HepG2 (cell line): ENCODE measurements around the gene BPIFB2. TPM values are rescaled to one million over a fixed set of nuclear protein-coding genes. Genes with fewer than 3 reads are reported as not detected.
A peak's percentile ranks its signal among the peaks of the same experiment; 100 is the strongest.

ENCODE experiments used
- CBX5 ChIP-seq: sonication (generic); formaldehyde crosslinking; IDR thresholded peaks from 2 replicates; pipeline ENCODE4 v1.4.0; 2020; ENCODE audit warnings: missing genetic modification reagents, borderline replicate concordance
- KDM2A ChIP-seq: sonication (generic); formaldehyde crosslinking; IDR thresholded peaks from 2 replicates; pipeline ENCODE4 v1.4.0; 2020; ENCODE audit warnings: low read depth, missing genetic modification reagents, borderline replicate concordance
- NR2C2 ChIP-seq: sonication (generic); formaldehyde crosslinking; IDR thresholded peaks from 2 replicates; pipeline ENCODE4 v1.4.0; 2020; ENCODE audit warnings: missing genetic modification reagents, mild to moderate bottlenecking, moderate library complexity, borderline replicate concordance
- ONECUT2 ChIP-seq: sonication (generic); formaldehyde crosslinking; IDR thresholded peaks from 2 replicates; pipeline ENCODE4 v1.4.0; 2020; ENCODE audit warnings: missing genetic modification reagents
- RBFOX2 ChIP-seq: fragments of 200-400 bp; formaldehyde crosslinking; IDR thresholded peaks from 2 replicates; pipeline ENCODE4 v1.6.1; 2017; ENCODE audit warnings: low read depth, mild to moderate bottlenecking, low read length
- RFX3 ChIP-seq: IDR thresholded peaks from 2 replicates; pipeline ENCODE4 v1.6.1; 2016; ENCODE audit warnings: missing biosample characterization, missing genetic modification reagents
- TGIF2 ChIP-seq: IDR thresholded peaks from 2 replicates; pipeline ENCODE4 v1.6.1; 2016; ENCODE audit warnings: control low read depth, missing compliant biosample characterization
- TP53 ChIP-seq: sonication (generic); formaldehyde crosslinking; conservative IDR thresholded peaks from 2 replicates; pipeline ENCODE4 v1.4.0; 2020; ENCODE audit warnings: missing genetic modification reagents
- ZNF431 ChIP-seq: sonication (generic); formaldehyde crosslinking; IDR thresholded peaks from 2 replicates; pipeline ENCODE4 v1.9.0; 2022; ENCODE audit warnings: missing genetic modification reagents, low read depth, mild to moderate bottlenecking, borderline replicate concordance
- ZNF441 ChIP-seq: sonication (generic); formaldehyde crosslinking; IDR thresholded peaks from 2 replicates; pipeline ENCODE4 v1.7.0; 2021; ENCODE audit warnings: missing genetic modification reagents, borderline replicate concordance
- ZNF543 ChIP-seq: sonication (generic); formaldehyde crosslinking; IDR thresholded peaks from 2 replicates; pipeline ENCODE4 v1.4.0; 2020; ENCODE audit warnings: mild to moderate bottlenecking, missing genetic modification reagents
- ZNF572 ChIP-seq: sonication (generic); formaldehyde crosslinking; IDR thresholded peaks from 2 replicates; pipeline ENCODE4 v1.5.1; 2020; ENCODE audit warnings: mild to moderate bottlenecking, missing genetic modification reagents
- ZNF644 ChIP-seq: IDR thresholded peaks from 2 replicates; pipeline ENCODE4 v1.6.1; 2016; ENCODE audit warnings: low read depth
- polyA plus RNA-seq, 8 experiments: library from polyadenylated mRNA; depleted of rRNA in 3 of 8; stranded (reverse) in 7 of 8; unstranded in 1 of 8; fragments of >200 nt; fragmentation: Illumina TruSeq in 4 of 8; extraction: Trizol in 4 of 8; gene quantifications; 2 replicates each; pipeline versions ENCODE4 v1.2.1 to v1.2.3, GENCODE V29; 2011 to 2016; ENCODE audit warnings: low read depth in 4 of 8, missing spikeins in 1 of 8, mixed read lengths in 1 of 8; ENCODE audit not compliant: insufficient read depth in 1 of 8
- total RNA-seq, 5 experiments: library from RNA; depleted of rRNA; stranded (reverse); fragments of >200 nt; fragmentation: Illumina TruSeq; extraction: Trizol; gene quantifications; 2 replicates each; pipeline ENCODE4 v1.2.3, GENCODE V29; 2016; ENCODE audit warnings: low read depth in 1 of 5
- TF ChIP-seq, protein P1 (sequence below), 2 experiments: sonication (generic) in 1 of 2; formaldehyde crosslinking in 1 of 2; IDR thresholded peaks; 2 replicates each; pipeline versions ENCODE4 v1.4.0 to v1.6.1; 2016 to 2020; ENCODE audit warnings: borderline replicate concordance in 1 of 2, low read depth in 1 of 2, mild to moderate bottlenecking in 1 of 2, missing genetic modification reagents in 1 of 2
- TF ChIP-seq, protein P2 (sequence below): sonication (generic); formaldehyde crosslinking; IDR thresholded peaks from 2 replicates; pipeline ENCODE4 v1.4.0; 2020; ENCODE audit warnings: missing genetic modification reagents
- TF ChIP-seq, protein P3 (sequence below): sonication (generic); formaldehyde crosslinking; IDR thresholded peaks from 2 replicates; pipeline ENCODE4 v1.4.0; 2020; ENCODE audit warnings: missing genetic modification reagents, borderline replicate concordance
- TF ChIP-seq, protein P4 (sequence below): sonication (generic); formaldehyde crosslinking; IDR thresholded peaks from 2 replicates; pipeline ENCODE4 v1.4.0; 2020; ENCODE audit warnings: missing genetic modification reagents

Gene BPIFB2
- total and polyA plus RNA-seq, 2 of the 13 experiments (the other 11 are each of a cell fraction or from before 2014, with no cell fraction given): 54.5 to 902 TPM

DNA sequence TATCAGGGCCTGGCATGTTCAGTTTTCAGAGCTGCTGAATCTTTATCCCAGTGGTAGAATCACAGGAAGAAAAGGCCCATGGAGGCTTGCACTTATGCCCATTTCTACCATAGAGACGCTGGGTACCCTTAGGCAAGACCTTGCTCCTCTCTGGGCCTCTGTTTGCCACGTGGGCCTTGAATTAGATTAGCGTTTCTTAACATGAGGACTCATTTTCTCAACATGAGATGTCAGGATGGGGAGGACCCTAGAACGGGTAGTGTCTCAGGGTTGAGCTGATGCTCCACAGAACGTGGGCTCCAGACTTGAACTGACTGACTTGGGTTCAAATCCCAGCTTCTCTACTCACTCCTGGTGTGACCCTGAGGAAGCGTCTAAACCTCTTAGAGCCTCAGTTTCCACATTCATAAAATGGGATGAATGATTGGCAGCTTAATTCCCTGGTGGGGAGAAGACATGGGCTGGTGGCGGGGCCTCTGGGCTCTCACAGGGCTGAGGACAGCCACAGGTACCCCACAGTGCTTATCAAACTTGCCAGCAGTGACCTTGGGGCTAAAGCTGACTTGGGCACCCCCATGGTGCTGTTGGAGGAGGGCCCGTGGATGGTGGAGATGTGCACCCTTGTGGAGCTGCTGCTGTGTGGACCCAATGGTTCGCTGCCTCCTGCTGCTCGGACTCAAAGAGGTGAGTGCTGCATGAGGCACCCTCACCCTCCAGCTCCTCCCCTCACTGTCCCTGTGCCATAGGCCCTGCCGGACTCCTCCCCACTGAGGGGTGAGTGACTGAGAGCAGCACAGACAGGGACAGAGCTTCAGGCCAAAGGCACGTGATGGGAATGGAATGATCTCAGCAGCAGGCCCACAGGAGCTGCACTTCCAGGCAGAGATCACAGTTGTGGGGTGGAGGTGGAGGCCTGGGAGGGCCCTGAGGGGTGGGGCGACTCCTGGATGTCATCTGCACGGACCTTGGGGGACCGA, 31.5 kb upstream of the BPIFB2 start (continued):
- TF ChIP-seq ONECUT2 (no peak), ZNF644 (CRISPR knock-in tag) (peak; percentile 76), NR2C2 (CRISPR knock-in tag) (no peak), CBX5 (CRISPR knock-in tag) (peak; percentile 82), TGIF2 (CRISPR knock-in tag) (no peak), KDM2A (0 out of 2 replicates have a peak, but pooled peaks have one; percentile 13), TP53 (CRISPR knock-in tag) (no peak), ZNF441 (CRISPR knock-in tag) (no peak), ZNF431 (CRISPR knock-in tag) (no peak), RFX3 (no peak), ZNF572 (peak; percentile 51; the same call in 1 of the 2 replicates), ZNF543 (CRISPR knock-in tag) (peak; percentile 50; the same call in 1 of the 2 replicates), RBFOX2 (no peak)
- TF ChIP-seq, protein P1, sequence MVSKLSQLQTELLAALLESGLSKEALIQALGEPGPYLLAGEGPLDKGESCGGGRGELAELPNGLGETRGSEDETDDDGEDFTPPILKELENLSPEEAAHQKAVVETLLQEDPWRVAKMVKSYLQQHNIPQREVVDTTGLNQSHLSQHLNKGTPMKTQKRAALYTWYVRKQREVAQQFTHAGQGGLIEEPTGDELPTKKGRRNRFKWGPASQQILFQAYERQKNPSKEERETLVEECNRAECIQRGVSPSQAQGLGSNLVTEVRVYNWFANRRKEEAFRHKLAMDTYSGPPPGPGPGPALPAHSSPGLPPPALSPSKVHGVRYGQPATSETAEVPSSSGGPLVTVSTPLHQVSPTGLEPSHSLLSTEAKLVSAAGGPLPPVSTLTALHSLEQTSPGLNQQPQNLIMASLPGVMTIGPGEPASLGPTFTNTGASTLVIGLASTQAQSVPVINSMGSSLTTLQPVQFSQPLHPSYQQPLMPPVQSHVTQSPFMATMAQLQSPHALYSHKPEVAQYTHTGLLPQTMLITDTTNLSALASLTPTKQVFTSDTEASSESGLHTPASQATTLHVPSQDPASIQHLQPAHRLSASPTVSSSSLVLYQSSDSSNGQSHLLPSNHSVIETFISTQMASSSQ (IDR thresholded peaks at IDR 0.05; ENCODE audit: low read depth): no peak
- TF ChIP-seq, protein P1 (CRISPR knock-in tag; IDR thresholded peaks at IDR 0.05; ENCODE audit: borderline replicate concordance): peak; percentile 34; the same call in 1 of the 2 replicates
- TF ChIP-seq, protein P2, sequence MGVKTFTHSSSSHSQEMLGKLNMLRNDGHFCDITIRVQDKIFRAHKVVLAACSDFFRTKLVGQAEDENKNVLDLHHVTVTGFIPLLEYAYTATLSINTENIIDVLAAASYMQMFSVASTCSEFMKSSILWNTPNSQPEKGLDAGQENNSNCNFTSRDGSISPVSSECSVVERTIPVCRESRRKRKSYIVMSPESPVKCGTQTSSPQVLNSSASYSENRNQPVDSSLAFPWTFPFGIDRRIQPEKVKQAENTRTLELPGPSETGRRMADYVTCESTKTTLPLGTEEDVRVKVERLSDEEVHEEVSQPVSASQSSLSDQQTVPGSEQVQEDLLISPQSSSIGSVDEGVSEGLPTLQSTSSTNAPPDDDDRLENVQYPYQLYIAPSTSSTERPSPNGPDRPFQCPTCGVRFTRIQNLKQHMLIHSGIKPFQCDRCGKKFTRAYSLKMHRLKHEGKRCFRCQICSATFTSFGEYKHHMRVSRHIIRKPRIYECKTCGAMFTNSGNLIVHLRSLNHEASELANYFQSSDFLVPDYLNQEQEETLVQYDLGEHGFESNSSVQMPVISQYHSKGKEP (CRISPR knock-in tag): no peak
- TF ChIP-seq, protein P3, sequence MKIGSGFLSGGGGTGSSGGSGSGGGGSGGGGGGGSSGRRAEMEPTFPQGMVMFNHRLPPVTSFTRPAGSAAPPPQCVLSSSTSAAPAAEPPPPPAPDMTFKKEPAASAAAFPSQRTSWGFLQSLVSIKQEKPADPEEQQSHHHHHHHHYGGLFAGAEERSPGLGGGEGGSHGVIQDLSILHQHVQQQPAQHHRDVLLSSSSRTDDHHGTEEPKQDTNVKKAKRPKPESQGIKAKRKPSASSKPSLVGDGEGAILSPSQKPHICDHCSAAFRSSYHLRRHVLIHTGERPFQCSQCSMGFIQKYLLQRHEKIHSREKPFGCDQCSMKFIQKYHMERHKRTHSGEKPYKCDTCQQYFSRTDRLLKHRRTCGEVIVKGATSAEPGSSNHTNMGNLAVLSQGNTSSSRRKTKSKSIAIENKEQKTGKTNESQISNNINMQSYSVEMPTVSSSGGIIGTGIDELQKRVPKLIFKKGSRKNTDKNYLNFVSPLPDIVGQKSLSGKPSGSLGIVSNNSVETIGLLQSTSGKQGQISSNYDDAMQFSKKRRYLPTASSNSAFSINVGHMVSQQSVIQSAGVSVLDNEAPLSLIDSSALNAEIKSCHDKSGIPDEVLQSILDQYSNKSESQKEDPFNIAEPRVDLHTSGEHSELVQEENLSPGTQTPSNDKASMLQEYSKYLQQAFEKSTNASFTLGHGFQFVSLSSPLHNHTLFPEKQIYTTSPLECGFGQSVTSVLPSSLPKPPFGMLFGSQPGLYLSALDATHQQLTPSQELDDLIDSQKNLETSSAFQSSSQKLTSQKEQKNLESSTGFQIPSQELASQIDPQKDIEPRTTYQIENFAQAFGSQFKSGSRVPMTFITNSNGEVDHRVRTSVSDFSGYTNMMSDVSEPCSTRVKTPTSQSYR (CRISPR knock-in tag): peak; percentile 6; the same call in 1 of the 2 replicates
- TF ChIP-seq, protein P4, sequence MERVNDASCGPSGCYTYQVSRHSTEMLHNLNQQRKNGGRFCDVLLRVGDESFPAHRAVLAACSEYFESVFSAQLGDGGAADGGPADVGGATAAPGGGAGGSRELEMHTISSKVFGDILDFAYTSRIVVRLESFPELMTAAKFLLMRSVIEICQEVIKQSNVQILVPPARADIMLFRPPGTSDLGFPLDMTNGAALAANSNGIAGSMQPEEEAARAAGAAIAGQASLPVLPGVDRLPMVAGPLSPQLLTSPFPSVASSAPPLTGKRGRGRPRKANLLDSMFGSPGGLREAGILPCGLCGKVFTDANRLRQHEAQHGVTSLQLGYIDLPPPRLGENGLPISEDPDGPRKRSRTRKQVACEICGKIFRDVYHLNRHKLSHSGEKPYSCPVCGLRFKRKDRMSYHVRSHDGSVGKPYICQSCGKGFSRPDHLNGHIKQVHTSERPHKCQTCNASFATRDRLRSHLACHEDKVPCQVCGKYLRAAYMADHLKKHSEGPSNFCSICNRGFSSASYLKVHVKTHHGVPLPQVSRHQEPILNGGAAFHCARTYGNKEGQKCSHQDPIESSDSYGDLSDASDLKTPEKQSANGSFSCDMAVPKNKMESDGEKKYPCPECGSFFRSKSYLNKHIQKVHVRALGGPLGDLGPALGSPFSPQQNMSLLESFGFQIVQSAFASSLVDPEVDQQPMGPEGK (CRISPR knock-in tag): peak; percentile 76
